ENCODE results near the gene PRDX5. TPM values are rescaled to one million over a fixed set of nuclear protein-coding genes. Genes with fewer than 3 reads are reported as not detected.

Gene PRDX5
- total RNA-seq, 1 donor from 2014 or later, result 264 TPM

- Mint-ChIP-seq H3K27ac (ENCODE audit: unreplicated experiment) (no peak overlapping the region), H3K9me3 (ENCODE audit: unreplicated experiment) (no peaks in the 10 kb centered on the region), H3K4me3 (ENCODE audit: unreplicated experiment) (no peak overlapping the region), H3K27me3 (ENCODE audit: unreplicated experiment) (no peaks in the 10 kb centered on the region), H3K4me1 (ENCODE audit: unreplicated experiment) (no peaks in the 10 kb centered on the region), H3K36me3 (ENCODE audit: low read depth, unreplicated experiment) (peaks cover 5% of the 10 kb centered on the region)
- no peak for TF ChIP-seq CTCF (IDR thresholded peaks at IDR 0.05; ENCODE audit: unreplicated experiment)
- no peak for DNase-seq (ENCODE audit: low spot score)
Measured at GRCh38 chr11:64275841-64276240, 42.1 kb upstream of the PRDX5 start.

GRCh38 chr11:64276653-64277431 is 41.1 kb upstream of the PRDX5 start:
- Mint-ChIP-seq H3K36me3 (ENCODE audit: low read depth, unreplicated experiment) (peaks cover 12% of the 10 kb centered on the region), H3K27me3 (ENCODE audit: unreplicated experiment) (no peaks in the 10 kb centered on the region), H3K27ac (ENCODE audit: unreplicated experiment) (no peak overlapping the region), H3K9me3 (ENCODE audit: unreplicated experiment) (no peaks in the 10 kb centered on the region), H3K4me3 (ENCODE audit: unreplicated experiment) (no peak overlapping the region), H3K4me1 (ENCODE audit: unreplicated experiment) (no peaks in the 10 kb centered on the region)
- DNase-seq (ENCODE audit: low spot score), result no peak
- no peak for TF ChIP-seq CTCF (IDR thresholded peaks at IDR 0.05; ENCODE audit: unreplicated experiment)

DNA sequence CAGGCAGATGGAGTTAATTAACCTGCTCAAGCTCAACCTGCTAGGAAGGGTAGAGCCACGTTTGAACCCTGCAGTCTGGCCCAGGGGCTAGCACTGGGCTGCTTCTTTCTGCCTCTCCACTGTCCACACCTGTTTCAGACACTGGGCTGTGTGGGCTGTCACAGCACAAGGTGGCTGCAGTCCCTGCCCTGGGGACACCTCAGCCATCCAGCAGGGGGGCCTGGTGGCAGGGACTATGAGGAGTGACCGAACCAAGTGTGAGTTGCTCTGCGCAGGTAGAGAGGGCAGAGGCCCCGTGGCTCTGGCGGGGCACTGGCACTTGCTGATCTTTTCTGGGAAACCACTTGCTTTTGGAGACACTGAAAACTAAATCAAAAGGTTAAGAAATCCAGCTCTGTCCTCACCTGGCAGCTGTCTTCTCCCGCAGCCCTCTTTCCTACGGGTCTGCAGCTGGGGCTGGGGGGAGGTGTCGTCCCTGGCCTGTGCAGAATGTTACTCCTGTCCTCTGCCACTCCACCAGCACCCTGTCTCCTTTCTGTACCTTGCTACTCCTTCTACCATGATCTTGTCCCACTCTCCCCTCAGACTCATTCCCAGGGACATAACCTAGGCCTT is 39.2 kb upstream of the PRDX5 start:
- no peaks in the 10 kb centered on the region for H3K9me3 Mint-ChIP-seq (ENCODE audit: unreplicated experiment)
- TF ChIP-seq CTCF (IDR thresholded peaks at IDR 0.05; ENCODE audit: unreplicated experiment), result no peak
- DNase-seq (ENCODE audit: low spot score), result no peak
- H3K27me3 Mint-ChIP-seq (ENCODE audit: unreplicated experiment), result peaks cover 2% of the 10 kb centered on the region
- no peak overlapping the region for H3K27ac Mint-ChIP-seq (ENCODE audit: unreplicated experiment)
- H3K4me3 Mint-ChIP-seq (ENCODE audit: unreplicated experiment), result peak overlapping the region; percentile 29
- H3K4me1 Mint-ChIP-seq (ENCODE audit: unreplicated experiment), result no peaks in the 10 kb centered on the region
- peaks cover 14% of the 10 kb centered on the region for H3K36me3 Mint-ChIP-seq (ENCODE audit: low read depth, unreplicated experiment)

DNA sequence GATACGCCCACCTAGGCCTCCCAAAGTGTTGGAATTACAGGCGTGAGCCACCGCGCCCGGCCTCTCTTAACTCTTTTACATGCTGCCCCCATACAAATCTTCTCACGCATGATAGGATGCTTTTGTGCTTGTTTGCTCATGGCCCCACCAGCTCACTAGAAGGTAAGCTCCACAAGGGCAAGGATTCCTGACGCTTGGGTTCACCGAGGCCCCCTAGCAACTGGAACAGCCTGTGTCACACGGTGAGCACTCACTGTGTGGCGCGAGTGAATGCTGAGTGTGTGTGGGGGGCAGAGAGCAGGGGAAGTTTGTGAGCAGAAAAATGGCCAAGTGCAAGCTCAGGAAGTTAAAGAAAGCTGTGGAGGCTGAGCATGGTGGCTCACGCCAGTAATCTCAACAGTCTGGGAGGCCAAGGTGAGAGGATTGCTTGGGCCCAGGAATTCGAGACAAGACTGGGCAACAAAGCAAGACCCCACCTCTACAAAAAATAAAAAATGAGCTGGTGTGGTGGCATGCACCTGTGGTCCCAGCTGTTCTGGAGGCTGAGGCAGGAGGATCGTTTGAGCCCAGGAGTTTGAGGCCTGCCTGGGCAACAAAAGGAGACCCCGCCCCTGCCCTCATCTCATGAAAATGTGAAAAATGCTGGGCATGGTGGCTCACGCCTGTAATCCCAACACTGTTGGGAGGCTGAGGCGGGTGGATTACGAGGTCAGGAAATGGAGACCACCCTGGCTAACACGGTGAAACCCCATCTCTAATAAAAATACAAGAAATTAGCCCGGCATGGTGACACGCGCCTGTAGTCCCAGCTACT is 35.8 kb upstream of the PRDX5 start:
- Mint-ChIP-seq H3K4me1 (ENCODE audit: unreplicated experiment) (peaks cover 5% of the 10 kb centered on the region), H3K27ac (ENCODE audit: unreplicated experiment) (no peak overlapping the region), H3K9me3 (ENCODE audit: unreplicated experiment) (no peaks in the 10 kb centered on the region), H3K4me3 (ENCODE audit: unreplicated experiment) (no peak overlapping the region), H3K36me3 (ENCODE audit: low read depth, unreplicated experiment) (peaks cover 14% of the 10 kb centered on the region), H3K27me3 (ENCODE audit: unreplicated experiment) (peaks cover 6% of the 10 kb centered on the region)
- DNase-seq (ENCODE audit: low spot score), result no peak
- no peak for TF ChIP-seq CTCF (IDR thresholded peaks at IDR 0.05; ENCODE audit: unreplicated experiment)

Measured in endothelial cell (in vitro differentiated cells).